NCI-H187 treated with DMSO at 0.1 percent for 48 hours (cell line): ENCODE measurements around the gene ZDHHC4.

ENCODE experiments used
- DNase-seq: peaks from one replicate; lab custom pipeline; 2025; lab: John Stamatoyannopoulos, UW

The ZDHHC4 gene

DNA sequence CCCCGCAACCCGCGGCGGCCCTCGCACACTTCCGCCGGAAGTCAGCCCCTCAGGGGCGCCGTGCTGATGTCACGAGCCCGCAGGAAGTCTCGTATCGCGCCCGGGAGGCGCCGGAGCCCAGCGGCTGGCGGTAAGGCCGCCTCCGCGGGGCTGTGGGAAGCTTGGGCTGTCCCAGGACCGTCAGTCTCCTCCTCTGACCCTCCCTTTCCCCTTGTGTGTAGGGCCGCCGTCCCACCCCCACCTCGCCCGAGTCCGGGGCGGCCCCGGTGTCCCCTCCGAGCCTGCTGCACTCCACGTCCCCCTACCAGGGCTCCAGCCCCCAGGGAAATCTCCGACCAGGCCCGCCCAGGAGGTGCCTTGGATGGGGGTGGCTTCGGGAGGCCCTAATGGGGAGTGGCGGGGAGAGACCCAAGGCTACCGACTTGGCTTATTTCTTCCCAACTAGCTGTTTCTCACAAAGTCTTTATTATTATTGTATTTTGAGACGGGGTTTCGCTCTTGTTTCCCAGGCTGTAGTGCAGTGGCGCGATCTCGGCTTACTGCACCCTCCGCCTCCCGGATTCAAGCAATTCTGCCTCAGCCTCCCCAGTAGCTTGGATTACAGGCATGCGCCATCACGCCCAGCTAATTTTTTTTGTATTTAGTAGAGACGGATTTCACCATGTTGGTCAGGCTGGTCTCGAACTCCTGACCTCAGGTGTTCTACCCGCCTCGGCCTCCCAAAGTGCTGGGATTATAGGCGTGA is at the start of gene ZDHHC4:
Gene ZDHHC4, plus strand, starts transcription at position 86 of the 745 bp plus-strand sequence. CDS start 3,108 bp downstream, outside the sequence.
- no peak for DNase-seq

DNA sequence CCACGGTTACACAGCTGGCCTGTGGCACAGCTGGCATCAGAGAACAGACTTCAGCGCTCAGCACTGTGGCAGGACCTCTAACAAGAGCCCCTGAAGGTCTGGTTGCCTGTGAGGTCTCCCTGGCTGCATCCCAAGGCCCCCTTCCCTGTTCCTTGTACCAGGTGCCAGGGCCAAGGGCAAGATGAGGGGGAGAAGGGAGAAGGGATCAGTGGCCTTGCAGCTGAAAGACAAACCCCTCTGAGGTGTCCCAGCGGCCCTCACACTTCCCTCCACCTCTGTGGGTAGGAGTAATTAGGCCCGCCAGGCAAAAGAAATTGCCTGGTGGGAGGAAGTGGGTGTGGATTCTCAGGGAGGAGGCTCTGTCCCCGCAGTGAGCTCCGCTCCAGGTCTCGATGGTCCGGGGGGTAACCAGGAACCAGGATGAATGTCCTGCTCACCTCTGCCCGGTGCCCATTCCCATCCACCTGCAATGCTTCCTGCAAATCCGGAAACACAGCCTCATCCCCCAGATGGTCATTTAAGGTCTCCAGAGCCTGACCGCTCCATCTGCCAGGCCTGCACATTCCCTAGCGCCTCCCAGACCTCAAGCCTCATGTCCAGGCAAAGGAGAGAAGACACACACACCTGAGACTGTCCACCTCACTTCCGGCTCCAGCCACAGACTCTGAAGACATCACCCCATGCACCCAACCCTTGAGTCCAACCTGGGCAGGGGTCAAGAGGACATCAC is 48.7 kb upstream of the ZDHHC4 start:
- no peak for DNase-seq

DNA sequence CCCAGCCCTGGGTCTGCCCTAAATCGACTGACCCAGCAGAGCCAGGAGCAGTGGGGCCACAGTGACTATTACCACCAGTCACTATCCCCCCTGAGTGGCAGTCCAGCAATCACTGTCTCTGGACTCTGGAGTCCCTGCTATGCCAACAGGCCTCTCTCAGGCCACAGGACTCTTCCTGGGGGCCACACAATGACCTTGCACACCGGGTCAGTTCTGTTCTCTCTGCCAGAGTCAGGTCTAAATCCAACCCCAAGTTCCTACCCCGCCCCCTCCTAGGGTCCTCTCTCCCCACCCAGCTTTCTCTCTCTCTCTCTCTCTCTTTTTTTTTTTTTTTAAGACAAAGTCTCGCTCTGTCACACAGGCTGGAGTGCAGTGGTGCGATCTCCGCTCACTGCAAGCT is 47.6 kb upstream of the ZDHHC4 start:
- no peak for DNase-seq

DNA sequence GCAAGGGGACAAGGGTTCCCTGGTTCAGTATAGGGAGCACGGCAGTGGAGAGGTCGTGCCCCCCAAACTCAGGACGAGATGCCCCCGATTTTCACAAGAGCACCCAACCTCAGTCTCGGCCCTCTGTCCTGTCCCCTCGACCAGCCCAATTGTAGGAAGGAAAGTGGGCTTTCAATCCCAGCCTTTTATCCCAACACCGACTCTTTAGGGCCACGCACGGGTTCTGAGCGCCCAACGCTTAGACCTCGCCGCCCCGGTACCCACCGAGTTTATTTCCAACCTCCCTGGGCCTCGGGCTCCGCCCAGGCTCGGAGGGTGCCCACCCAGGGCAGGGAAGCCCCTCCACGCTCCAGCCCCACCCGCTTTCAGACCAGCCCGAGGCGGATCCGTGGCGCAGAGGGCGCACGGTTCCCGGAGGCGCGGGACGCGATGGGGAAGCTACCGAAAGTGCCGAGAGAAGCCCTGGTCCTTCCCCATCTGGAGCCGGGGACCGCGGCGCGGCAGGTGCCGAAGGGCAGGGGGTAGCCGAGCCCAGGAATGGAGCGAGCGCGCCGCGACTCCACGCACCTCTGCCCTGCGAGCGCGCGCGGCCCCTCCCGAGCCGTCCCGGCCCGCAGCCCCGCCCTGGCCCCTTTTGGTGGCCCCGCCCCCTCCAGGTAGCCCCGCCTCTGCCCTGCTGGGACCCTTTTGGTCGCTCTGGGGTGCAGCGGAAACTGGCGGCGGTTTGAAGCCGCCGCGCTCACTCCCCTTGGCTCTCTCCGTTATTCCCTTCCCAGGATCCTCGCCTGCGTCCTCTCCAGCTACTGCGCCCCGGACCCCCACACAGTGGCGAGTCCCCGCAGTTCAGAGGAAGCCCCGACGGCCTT is 46.4 kb upstream of the ZDHHC4 start:
- no peak for DNase-seq

DNA sequence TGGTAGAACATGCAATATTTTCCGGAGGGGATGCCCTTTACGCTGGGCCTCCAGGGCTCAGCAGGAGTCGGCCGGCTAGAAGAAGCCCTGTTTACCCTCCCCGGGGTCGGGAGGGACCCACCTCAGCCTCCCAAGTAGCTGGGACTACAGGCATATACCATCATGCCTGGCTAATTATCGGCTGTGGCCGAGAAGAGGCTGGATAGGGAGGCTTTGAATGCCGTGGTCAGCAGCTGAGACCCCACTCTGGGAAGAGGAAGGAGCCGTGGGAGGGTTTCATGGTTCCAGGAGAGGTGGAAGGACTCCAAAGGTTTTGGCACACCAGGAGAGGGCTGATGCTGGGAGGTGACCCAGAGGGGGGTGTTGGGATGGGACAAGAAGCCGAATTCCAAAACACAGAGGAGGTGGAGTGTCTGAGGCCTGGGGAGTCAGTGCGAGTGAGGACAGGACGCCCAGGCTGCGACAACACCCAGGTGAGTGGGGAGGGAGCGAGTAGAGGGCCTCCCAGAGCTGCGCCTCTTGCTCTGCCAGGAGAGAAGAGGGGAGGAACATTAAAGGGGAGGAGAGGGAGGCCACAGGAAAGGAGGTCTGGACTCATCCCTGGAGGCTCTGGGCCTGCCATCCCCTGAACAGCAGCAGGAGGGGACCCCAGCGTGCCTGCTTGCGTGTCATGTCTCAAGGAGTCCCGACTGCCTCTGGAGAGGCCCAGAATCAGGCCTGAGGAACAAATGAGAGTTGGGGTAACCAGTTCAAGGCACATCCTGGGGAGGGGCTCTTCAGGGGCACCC is 45.6 kb upstream of the ZDHHC4 start:
- DNase-seq, result no peak

DNA sequence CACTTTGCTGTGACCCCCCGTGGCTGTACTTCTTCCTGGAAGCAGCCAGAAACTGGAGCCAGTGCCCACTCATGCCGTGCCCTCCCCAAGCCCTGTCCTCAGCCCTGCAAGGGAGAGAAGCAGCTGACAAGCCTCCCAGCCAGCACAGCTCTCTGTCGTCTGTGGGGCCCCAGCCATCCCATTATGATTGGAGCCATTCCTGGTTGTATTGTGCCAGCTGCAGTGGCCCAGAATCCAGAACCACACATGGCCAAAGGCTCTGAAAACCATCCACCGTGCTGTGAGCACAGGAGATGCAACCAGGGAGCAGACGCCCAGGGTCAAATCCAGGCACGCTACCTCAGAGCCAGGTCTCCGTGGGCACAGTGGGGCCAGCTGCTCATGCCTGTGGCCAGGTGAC is 44.7 kb upstream of the ZDHHC4 start:
- DNase-seq, result no peak

DNA sequence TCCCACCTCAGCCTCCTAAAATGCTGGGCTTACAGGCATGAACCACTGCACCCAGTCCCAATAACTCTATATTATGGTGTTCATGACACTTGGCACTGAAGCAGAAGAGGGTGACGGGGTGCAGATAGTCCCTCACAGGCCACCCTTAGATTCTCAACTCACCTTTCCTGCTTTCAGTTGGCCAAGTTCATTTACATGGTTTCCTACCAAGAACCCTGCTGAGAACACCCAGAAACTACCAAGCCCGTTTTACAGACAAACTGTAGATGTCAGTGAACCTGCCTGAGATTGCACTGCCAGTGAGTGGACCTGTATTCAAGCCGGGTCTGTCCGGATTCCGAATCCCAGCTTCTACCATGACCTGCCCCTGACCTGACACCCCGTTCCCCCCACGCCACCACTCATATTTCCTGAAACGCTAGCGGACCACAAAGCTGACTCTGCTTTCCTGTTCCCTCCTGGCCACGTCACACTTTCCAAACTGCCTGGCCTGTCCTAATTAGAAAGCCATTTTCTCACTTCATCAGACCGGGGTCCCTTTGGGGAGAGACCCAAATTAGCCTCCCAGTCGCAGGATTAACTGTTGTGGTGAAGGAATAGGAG is 43.3 kb upstream of the ZDHHC4 start:
- DNase-seq, result no peak

DNA sequence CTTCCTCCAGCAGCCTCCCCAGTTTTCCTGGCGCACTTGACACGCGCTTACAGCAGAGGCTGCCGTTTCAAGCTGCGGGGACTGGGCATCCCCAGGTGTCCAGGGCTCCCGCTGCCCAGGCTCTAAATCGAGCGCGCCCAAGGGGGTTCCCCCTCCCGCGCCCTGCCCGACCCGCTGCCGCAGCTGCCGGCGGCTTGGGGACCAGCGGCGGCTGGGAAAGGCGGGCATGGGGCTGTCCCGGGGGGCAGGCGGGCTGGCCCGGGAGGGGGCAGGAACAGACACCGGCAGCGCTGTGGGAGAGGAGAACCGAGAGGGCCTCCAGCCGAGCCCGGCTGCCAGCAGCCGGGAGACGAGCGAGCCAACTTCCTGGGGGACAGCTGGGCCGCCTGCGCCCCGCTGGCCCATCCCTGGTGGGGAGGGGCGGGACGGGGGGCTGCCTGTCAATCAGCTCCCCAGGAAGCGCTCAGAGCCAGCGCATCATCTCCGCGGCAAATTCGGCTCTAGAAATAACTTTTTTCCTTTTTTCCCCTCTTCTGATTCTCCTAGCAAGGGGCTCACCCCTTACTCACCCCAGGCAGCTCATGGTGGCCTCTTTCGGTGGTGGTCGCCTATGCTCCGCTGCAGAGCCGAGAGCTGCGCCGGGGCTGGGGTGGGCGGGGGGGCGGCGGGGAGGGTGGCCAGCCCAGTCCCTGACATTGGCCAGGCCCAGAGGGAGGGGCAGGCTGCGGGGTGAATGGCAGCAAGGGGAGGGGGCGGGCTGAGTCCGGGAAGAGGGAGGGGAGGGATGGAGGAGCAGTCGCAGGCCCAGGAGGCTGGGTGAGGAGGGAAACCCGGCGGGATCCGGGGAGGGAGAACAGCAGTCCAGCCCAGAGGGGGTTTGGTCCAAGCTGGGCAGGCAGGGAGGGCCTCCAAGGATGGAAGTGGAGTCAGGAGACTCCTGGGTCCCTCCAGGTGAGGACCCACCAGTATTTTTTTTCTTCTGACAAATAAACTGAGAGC is 40.7 kb upstream of the ZDHHC4 start:
- DNase-seq, result no peak

DNA sequence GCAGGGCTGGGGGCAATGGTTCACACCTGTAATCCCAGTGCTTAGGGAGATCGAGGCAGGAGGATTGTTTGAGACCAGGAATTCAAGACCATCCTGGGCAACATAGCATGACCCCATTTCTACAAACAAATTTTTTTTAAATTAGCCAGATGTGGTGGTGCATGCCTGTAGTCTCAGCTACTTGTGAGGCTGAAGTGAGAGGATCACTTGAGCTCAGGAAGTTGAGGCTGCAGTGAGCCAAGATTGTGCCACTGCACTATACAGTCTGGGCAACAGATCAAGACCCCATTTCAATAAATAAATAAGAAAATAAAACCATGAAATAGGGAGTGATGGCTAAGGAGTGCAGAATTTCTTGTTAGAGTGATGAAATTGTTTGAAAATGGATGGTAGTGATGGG is 34.9 kb upstream of the ZDHHC4 start:
- DNase-seq, result no peak

DNA sequence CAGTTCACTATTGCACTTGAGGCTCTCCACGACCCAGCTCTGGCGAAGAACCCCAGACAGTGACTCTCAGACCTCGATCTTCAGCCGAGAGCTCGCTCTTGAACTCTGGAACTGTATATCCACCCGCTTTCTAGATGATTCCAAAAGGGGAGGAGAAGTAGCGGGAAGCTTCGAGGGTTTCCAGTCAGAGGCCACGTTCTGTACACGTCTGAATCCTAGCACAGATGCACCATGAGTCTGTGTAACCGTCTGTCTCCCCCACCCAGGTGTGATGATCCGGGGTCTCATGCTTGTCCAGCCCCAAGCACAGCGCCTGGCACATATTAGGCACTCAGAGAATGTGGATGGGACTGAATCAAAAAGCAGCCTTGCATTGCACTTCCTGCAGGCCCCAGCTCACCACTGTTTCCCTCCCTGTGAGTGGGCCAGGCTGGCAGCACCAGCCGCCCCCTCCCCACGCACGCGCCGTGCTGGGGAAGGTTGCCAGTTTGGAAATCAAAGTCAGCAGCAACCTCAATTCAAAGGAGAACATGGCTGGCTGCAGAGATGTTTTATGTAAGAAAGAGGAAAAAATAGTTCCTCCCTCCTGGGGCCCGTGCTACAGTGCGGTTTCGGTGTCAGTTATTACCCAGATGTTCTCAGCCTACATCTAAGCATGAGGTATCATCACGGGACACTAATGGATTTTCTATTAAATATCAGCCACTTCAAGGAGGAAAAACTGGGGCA is 31.7 kb upstream of the ZDHHC4 start:
- no peak for DNase-seq

DNA sequence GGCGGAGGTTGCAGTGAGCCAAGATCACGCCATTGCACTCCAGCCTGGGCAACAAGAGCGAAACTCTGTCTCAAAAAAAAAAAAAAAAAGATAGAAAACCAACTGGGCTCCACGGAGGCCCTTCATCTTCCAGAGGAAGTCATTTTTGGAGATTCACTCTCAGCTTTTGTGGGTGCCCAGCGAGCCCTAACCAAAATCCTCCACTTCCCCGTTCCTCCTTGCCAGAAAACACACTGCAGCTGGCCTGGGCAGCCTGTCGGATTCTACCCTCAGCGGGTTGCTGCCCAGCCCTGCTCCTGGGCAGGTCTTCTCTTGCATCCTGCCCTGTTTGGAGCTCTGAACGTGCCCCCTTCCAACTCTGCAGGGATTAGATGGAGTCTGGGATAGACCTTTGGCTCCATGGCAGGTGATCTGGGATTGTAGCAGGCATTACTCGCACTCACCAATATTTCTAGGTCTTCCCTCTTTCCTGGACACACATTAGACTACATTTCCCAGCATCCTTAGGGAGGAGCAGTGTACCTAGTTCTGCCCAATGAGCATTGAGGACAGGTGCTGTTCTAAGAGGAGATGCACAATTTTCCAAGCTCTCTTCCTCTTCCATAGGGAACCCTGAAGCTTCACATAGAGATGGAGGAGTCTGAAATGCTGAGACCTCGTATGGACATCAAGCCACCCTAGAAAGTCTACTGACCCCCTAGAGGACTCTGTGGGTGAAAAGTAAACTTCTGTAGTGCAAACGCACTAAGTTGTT is 30.6 kb upstream of the ZDHHC4 start:
- no peak for DNase-seq

DNA sequence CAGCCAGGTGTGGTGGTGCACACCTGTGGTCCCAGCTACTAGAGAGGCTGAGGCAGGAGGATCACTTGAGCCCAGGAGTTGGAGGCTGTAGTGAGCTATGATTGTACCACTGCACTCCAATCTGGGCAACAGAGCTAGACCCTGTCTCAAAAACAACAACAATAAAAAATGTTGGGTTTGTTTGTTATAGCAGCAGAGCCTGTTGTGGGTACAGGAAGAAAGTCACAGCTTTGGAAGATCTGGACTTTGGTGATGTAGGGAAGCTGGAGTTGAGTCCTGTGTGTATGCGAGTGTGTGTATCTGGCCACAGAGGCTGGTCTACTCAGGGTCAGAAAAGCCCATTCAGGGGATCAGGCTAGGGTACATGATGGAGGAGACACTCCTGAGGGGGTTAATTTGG is 29.9 kb upstream of the ZDHHC4 start:
- no peak for DNase-seq

DNA sequence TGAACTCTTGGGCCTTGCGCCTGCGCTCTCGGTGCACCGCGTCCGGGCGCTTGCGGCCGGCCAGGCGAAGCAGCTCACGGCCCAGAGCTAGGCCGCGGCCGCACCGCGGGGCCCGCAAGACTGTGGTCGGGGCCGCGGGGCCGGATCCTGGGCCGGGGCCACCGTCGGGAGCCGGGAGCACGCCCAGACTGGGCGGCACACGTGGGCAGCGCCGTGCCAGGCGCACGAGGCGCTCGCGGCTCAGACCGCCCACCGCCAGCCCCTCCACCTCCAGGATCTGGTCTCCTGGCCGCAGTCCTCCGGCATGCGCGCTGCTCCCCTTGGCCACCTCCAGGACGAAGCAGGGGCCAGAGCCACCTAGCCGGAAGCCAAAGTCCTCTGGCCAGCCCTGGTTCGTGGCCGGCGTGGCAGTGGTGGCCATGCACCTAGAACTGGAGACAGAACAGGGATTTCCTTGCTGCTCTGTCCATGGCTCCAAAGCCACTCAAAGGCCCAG is 26.2 kb upstream of the ZDHHC4 start, which contains the start of gene GRID2IP:
Gene GRID2IP, minus strand, starts transcription at position 446 of the 496 bp plus-strand sequence. Its CDS starts 25 bp downstream, at position 421.
- no peak for DNase-seq

DNA sequence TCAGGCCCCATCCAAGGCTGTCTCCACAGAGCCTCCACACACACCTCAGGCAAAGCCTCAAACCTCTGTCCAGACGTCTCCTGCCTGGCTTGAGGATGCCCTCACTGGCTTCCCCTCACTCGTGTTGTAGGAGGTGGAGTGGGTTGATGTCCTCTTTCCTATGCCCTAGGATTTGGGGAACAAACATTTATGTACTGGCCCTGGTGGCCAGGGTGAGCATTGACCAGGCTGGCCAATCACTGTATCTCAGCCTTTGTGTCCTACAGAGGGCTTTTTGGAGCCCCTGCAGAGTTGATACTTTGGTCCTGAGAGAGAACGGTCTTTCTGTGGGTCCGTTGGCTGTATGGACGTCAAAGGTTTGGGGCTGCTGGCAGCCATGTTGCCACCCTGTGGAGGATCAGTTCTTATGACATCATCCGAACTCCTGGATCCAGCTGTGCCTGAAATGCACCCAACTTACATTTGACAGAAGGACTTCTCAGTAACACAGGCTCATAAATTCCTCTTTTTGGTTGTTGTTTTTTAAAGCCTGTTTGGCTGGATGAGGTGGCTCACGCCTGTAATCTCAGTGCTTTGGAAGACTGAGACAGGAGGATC is 23.7 kb upstream of the ZDHHC4 start:
- DNase-seq, result no peak

DNA sequence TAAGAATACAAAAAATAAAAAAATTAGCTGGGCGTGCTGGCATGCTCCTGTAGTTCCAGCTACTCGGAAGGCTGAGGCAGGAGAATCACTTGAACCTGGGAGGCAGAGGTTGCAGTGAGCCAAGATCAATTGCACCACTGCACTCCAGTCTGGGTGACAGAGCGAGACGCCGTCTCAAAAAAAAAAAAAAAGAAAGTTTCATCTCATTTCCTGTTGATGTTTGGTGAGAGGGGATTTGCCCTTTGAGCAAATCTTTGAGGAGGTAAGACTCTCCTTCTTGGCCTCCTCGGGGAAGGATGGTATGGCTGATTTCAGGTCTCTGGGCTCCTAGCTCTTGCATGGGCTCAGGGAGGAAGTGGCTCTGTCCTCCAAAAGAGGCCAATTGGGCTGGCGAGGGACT is 22.4 kb upstream of the ZDHHC4 start:
- no peak for DNase-seq

DNA sequence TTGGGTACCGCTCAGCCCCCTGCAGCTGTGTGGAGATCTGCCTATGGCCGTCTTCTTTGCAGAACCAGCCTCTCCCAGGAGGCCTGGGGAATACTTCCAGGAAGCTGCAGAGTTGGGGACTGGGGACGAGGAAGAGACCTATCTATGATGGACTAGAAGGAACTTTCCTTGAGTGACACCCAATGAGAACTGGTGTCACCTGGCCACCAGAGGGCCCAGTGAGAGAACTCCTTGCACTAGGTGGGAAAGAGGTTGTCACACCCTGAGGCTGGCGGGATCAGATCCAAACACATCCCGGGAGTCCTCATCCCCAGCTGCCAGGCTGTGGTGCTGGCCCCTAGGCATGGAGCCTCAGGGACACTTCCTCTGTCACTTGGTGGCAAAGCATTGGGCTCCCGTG is 21.1 kb upstream of the ZDHHC4 start:
- no peak for DNase-seq

DNA sequence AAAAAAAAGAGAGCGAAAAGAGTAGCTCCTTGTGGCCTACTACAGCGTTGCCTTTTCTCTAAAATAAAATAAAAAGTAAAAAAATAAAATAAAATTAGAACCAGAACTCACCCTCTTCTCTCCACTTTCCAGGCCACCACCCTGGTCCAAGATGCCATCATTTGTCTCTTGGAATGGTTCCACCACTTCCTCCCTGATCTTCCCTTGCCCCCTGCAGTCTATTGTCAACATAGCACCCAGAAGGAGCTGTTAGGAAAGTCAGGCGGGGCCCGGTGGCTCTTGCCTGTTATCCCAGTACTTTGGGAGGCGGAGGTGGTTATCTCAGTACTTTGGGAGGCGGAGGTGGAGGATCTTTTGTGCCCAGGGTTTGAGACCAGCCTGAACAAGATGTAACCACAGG is 18.4 kb upstream of the ZDHHC4 start:
- no peak for DNase-seq

DNA sequence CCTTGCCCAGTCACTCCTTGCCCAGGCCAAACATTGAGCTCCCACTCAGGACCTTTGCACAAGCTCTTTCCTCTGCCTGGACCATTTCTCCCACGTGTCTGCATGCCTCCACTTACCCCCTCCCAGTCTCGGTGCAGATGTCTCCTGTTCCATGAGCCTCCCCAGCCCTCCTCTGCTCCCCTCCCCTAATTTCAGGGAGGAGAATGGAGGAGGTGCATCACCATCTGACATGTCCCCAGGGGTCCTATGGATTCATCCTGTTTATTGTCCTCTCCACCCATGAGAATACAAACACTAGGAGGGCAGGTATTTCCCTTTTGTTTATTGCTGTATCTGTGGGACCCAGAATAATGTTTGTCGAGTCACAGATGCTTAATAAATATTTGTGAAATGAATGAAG is 17.4 kb upstream of the ZDHHC4 start:
- no peak for DNase-seq
